ENCODE results near the gene CREM. TPM values are rescaled to one million over a fixed set of nuclear protein-coding genes. Genes with fewer than 3 reads are reported as not detected.

The CREM gene
- total RNA-seq, 1 experiment from 2014 or later, result 20.0 TPM

DNA sequence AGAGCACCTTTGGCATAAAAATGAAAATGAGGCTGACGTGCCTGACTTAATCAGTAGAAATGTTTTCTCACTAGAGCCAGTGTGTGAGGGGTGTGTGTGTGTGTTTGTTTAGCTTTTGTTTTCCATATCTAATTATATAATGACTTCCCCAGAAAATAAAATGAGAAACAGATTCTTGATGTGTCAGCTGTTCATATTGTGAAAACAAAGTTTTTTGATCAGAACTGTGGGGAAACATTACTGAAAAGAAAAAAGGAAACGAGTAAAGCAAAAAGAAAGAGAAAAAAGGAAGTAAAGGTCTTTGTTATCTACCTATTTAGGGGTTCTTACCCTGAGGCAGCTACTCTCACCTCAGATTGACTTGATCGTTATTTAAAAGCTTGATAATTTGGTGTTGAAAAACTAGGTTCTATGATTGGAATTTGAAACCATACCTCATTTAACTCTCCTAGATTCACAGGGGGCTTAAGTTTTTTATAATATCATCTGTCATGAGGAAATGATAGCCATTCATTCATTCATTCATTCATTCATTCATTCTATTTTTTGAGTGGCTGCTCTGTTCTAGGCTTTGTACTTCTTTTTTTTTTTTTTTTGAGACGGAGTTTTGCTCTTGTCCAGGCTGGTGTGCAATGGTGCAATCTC is 58.0 kb downstream of the CREM start:
- DNase-seq, result no peak
- H3K79me1 ChIP-seq (ENCODE audit: insufficient read depth, low read depth, low read length, poor library complexity, severe bottlenecking), result no peaks in the 10 kb centered on the region
- no peaks in the 10 kb centered on the region for H3K23me2 ChIP-seq (ENCODE audit: insufficient read length, low read depth, low read length, poor library complexity, severe bottlenecking)
- no CpG with 5 or more reads among the region's 4 CpGs for WGBS (ENCODE audit: extremely low coverage, insufficient read length, low lambda C conversion rate)
- no peak for TF ChIP-seq CTCF (conservative IDR thresholded peaks at IDR 0.05)
- H3K4me1 Mint-ChIP-seq, result peaks cover 6 to 11% of the 10 kb centered on the region in 2 experiments; a peak in 3 of 4 replicates
- H3T11ph ChIP-seq (ENCODE audit: low read length), result no peak overlapping the region
- H2BK20ac ChIP-seq (ENCODE audit: low read depth, low read length, poor library complexity, severe bottlenecking), result no peak overlapping the region
- no peak overlapping the region for H3K4me2 ChIP-seq (ENCODE audit: insufficient read depth, insufficient read length, low read length)
- no peak overlapping the region for H2BK5ac ChIP-seq (ENCODE audit: insufficient read length, low read length)
- no peak overlapping the region for H2AK5ac ChIP-seq (ENCODE audit: insufficient read length, low read length)
- H4K91ac ChIP-seq (ENCODE audit: insufficient read length, low read depth, low read length), result no peak overlapping the region
- no peaks in the 10 kb centered on the region for H3K79me2 ChIP-seq (ENCODE audit: insufficient read depth, low read length)
- H4K8ac ChIP-seq (replicated peaks; ENCODE audit: insufficient read length, low read depth, low read length), result no peak overlapping the region
- no peaks in the 10 kb centered on the region for H3K36me3 Mint-ChIP-seq (ENCODE audit: insufficient read depth in 1 of 3, low read depth in 3 of 3)
- no peak overlapping the region for H2BK15ac ChIP-seq (ENCODE audit: low read depth, low read length)
- no peaks in the 10 kb centered on the region for H4K20me1 ChIP-seq (ENCODE audit: control insufficient read depth, insufficient read depth, insufficient read length)
- H3K4ac ChIP-seq (ENCODE audit: low read depth, low read length), result no peak overlapping the region
- no peak overlapping the region; a peak in 1 of 7 replicates for H3K27ac Mint-ChIP-seq
- H3K9me3 ChIP-seq (ENCODE audit: control insufficient read depth, low read depth, low read length), result no peaks in the 10 kb centered on the region
- no peak overlapping the region for H2BK12ac ChIP-seq (ENCODE audit: insufficient read length, low read depth, low read length)
- H3K18ac ChIP-seq (ENCODE audit: insufficient read length, low read depth, low read length), result no peak overlapping the region
- H3K4me3 Mint-ChIP-seq, result no peak overlapping the region
- no peak overlapping the region for H3K56ac ChIP-seq (ENCODE audit: insufficient read length, low read depth, low read length)
- no peak overlapping the region for H3K9ac ChIP-seq (ENCODE audit: extremely low read depth, insufficient read length, low read length)
- no peaks in the 10 kb centered on the region for H3K9me3 Mint-ChIP-seq
- no peak overlapping the region for H4K5ac ChIP-seq (ENCODE audit: insufficient read length, low read depth, low read length)
- H3K27me3 ChIP-seq (ENCODE audit: insufficient read depth, low read length), result no peaks in the 10 kb centered on the region
- no peak overlapping the region for H3K14ac ChIP-seq (ENCODE audit: insufficient read depth, low read length)
- H3K4me1 ChIP-seq (ENCODE audit: insufficient read depth, low read length), result no peaks in the 10 kb centered on the region
- no peak overlapping the region for H3K27ac ChIP-seq (ENCODE audit: insufficient read length, low read depth, low read length)
- H3K27me3 Mint-ChIP-seq (ENCODE audit: low read depth), result no peaks in the 10 kb centered on the region
- no peak overlapping the region for H2BK120ac ChIP-seq (ENCODE audit: low read depth, low read length, poor library complexity, severe bottlenecking)
- H2AFZ ChIP-seq (ENCODE audit: low read length), result no peak overlapping the region
- H3K23ac ChIP-seq (ENCODE audit: insufficient read length, low read depth, low read length), result no peak overlapping the region
